PC-3 (cell line): ENCODE results near the gene CYP4X1. TPM values are rescaled to one million over a fixed set of nuclear protein-coding genes. Genes with fewer than 3 reads are reported as not detected.
"Not testable (repeated sequence)": the region's sequence is repeated elsewhere in the genome, so short reads cannot be mapped to it uniquely, and the experiment has no call there.

Experiments used
- ATAC-seq: fragments of 200-7000 bp; cut with Tn5 transposase; 2 replicates; pipeline ENCODE4 v1.9.1; 2020; ENCODE audit warnings: mild to moderate bottlenecking, moderate library complexity
- BruUV-seq: library from RNA; stranded (reverse); fragments of 400-500 nt; replicated peaks from 2 replicates; lab custom pipeline; 2021; lab: Mats Ljungman, UMichigan
- CTCF ChIA-PET: fragments of 300-600 bp; sonication (Branson Sonifier 250); formaldehyde crosslinking; loops from one replicate; lab custom pipeline; 2022; ENCODE audit warnings: antibody characterized with exemption; lab: Charles Lee
- POLR2A ChIA-PET: fragments of 300-600 bp; sonication (Branson Sonifier 250); formaldehyde crosslinking; loops from one replicate; lab custom pipeline; 2022; ENCODE audit warnings: antibody characterized with exemption; ENCODE audit not compliant: unreplicated experiment; lab: Charles Lee
- DNase-seq: peaks from one replicate; pipeline ENCODE4 v3.0.0-alpha.2; 2015
- H2AFZ ChIP-seq: fragments of 300-600 bp; sonication (generic); 2 replicates; pipeline ENCODE4 v1.6.0; 2016; ENCODE audit warnings: antibody characterized with exemption, low read length
- H3F3A ChIP-seq: fragments of 300-600 bp; sonication (generic); one replicate; pipeline ENCODE4 v1.6.0; 2017; ENCODE audit warnings: antibody characterized with exemption, low read length, control low read depth, mild to moderate bottlenecking; ENCODE audit not compliant: unreplicated experiment
- H3K27ac ChIP-seq: fragments of 300-600 bp; sonication (generic); 2 replicates; pipeline ENCODE4 v1.5.1; 2016; ENCODE audit warnings: mild to moderate bottlenecking, low read length
- H3K27me3 ChIP-seq: fragments of 300-600 bp; sonication (generic); 2 replicates; pipeline ENCODE4 v1.6.1; 2016; ENCODE audit warnings: low read length, mixed read lengths
- H3K36me3 ChIP-seq: fragments of 300-600 bp; sonication (generic); 2 replicates; pipeline ENCODE4 v1.6.1; 2016; ENCODE audit warnings: low read depth, mixed run types, low read length, mixed read lengths
- H3K4me1 ChIP-seq: fragments of 300-600 bp; sonication (generic); 2 replicates; pipeline ENCODE4 v1.5.1; 2016; ENCODE audit warnings: low read length; ENCODE audit not compliant: insufficient read depth
- H3K4me2 ChIP-seq: fragments of 300-600 bp; sonication (generic); 2 replicates; pipeline ENCODE4 v1.6.0; 2016; ENCODE audit warnings: low read length
- H3K4me3 ChIP-seq: fragments of 300-600 bp; sonication (generic); 2 replicates; pipeline ENCODE4 v1.5.1; 2016; ENCODE audit warnings: mild to moderate bottlenecking, low read length, mixed read lengths
- H3K79me2 ChIP-seq: fragments of 300-600 bp; sonication (generic); 2 replicates; pipeline ENCODE4 v1.6.1; 2017; ENCODE audit warnings: low read length, mixed read lengths
- H3K9ac ChIP-seq: fragments of 300-600 bp; sonication (generic); 2 replicates; pipeline ENCODE4 v1.6.0; 2016; ENCODE audit warnings: mild to moderate bottlenecking, low read length
- H3K9me2 ChIP-seq: fragments of 300-600 bp; sonication (generic); replicated peaks from 2 replicates; pipeline ENCODE4 v1.6.1; 2016; ENCODE audit warnings: mixed run types, low read length, mixed read lengths
- H3K9me3 ChIP-seq: fragments of 300-600 bp; sonication (generic); 2 replicates; pipeline ENCODE4 v1.6.1; 2016; ENCODE audit warnings: low read length, mixed read lengths
- H4K20me1 ChIP-seq: fragments of 300-600 bp; sonication (generic); 2 replicates; pipeline ENCODE4 v1.6.1; 2016; ENCODE audit warnings: low read length, mixed read lengths
- CTCF ChIP-seq: fragments of 300-600 bp; sonication (generic); conservative IDR thresholded peaks from 2 replicates; pipeline ENCODE4 v1.5.1; 2017; ENCODE audit warnings: antibody characterized with exemption, low read depth, mild to moderate bottlenecking, low read length
- EZH2 ChIP-seq: fragments of 300-600 bp; sonication (generic); IDR thresholded peaks from one replicate; pipeline ENCODE4 v1.6.1; 2017; ENCODE audit warnings: antibody characterized with exemption, mild to moderate bottlenecking, low read length; ENCODE audit not compliant: unreplicated experiment
- EZH2phosphoT487 ChIP-seq: fragments of 300-600 bp; sonication (generic); IDR thresholded peaks from 2 replicates; pipeline ENCODE4 v1.6.1; 2018; ENCODE audit warnings: mild to moderate bottlenecking, antibody characterized with exemption, low read length, borderline replicate concordance
- intact Hi-C: fragments of 100-400 bp; cut with micrococcal nuclease; formaldehyde crosslinking; loops from 2 replicates; pipeline ENCODE4 v1.9.0; 2023
- total RNA-seq: library from RNA; depleted of rRNA; stranded (reverse); fragments of >200 nt; gene quantifications from 2 replicates; pipeline ENCODE4 v1.2.3, GENCODE V29; 2014

CYP4X1 gene
- total RNA-seq, 1 experiment from 2014 or later = 1.0 TPM

DNA sequence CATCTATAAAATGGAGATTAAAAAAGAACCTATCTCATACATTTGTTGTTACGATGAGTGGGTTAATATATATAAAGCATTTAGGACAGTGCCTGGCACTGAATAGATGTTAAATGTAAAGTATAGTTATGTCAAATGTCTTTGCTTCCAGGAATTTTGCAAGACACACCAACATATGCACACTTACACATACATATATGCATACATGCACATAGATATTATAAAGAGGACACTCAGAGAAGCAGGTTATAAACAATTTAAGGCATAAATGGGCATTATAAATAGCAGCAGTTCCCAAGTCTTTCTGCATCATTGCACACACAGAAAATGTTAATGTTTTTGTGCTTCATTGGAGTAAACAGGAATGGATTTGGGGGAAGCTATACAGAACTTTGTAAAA lies 13.3 kb downstream of the CYP4X1 start:
- Histone ChIP-seq H3K9ac (no peak overlapping the region), H4K20me1 (no peaks in the 10 kb centered on the region), H3K4me1 (peaks cover 9% of the 10 kb centered on the region; the same call in 1 of the 2 replicates), H3F3A (no peaks in the 10 kb centered on the region), H3K9me3 (no peaks in the 10 kb centered on the region), H2AFZ (no peak overlapping the region), H3K79me2 (no peaks in the 10 kb centered on the region), H3K36me3 (no peaks in the 10 kb centered on the region), H3K4me3 (no peak overlapping the region), H3K27me3 (peaks cover 31% of the 10 kb centered on the region), H3K9me2 (no peaks in the 10 kb centered on the region), H3K27ac (no peak overlapping the region), H3K4me2 (no peak overlapping the region)
- intact Hi-C loops = no loop called here
- ChIA-PET CTCF (no interaction called here), POLR2A (no interaction called here)
- DNase-seq = no peak
- BruUV-seq = no TSS peak
- TF ChIP-seq EZH2 (no peak), CTCF (no peak), EZH2phosphoT487 (no peak)
- ATAC-seq = no peak

- intact Hi-C loops = no loop called here
- Histone ChIP-seq H3K36me3 (no peaks in the 10 kb centered on the region), H4K20me1 (no peaks in the 10 kb centered on the region), H3K27me3 (peaks cover 16% of the 10 kb centered on the region; the same call in 1 of the 2 replicates), H3F3A (no peaks in the 10 kb centered on the region), H2AFZ (no peak overlapping the region), H3K4me1 (no peaks in the 10 kb centered on the region), H3K4me2 (no peak overlapping the region), H3K9ac (no peak overlapping the region), H3K79me2 (no peaks in the 10 kb centered on the region), H3K27ac (no peak overlapping the region), H3K9me2 (no peaks in the 10 kb centered on the region), H3K4me3 (no peak overlapping the region), H3K9me3 (no peaks in the 10 kb centered on the region)
- ChIA-PET CTCF (no interaction called here), POLR2A (no interaction called here)
- ATAC-seq = no peak
- no TSS peak for BruUV-seq
- TF ChIP-seq EZH2 = no peak
- TF ChIP-seq CTCF = no peak
- no peak for TF ChIP-seq EZH2phosphoT487
- DNase-seq = no peak
Measured at GRCh38 chr1:47059376-47059775, 35.9 kb downstream of the CYP4X1 start.

GRCh38 chr1:47067097-47067594 lies 43.7 kb downstream of the CYP4X1 start, which contains the start of gene CYP4Z1:
Gene CYP4Z1, plus strand, starts transcription at chr1:47067231. Its CDS starts 260 bp downstream, at chr1:47067491.
- H3K4me3 ChIP-seq = no peak within 1 kb of the TSS
- no peak for TF ChIP-seq CTCF
- TF ChIP-seq EZH2phosphoT487 = no peak
- no peak for TF ChIP-seq EZH2
- H3F3A ChIP-seq = no peaks in the 10 kb centered on the region
- CTCF ChIA-PET = no interaction called here
- H3K9me3 ChIP-seq = no peaks in the 10 kb centered on the region
- H3K4me2 ChIP-seq = no peak within 1 kb of the TSS
- intact Hi-C loops = no loop called here
- DNase-seq (no peak), ATAC-seq (no peak)
- BruUV-seq = no TSS peak
- no peaks in the 10 kb centered on the region for H3K79me2 ChIP-seq
- H3K9ac ChIP-seq = no peak within 1 kb of the TSS
- H3K9me2 ChIP-seq = no peaks in the 10 kb centered on the region
- 0 out of 2 replicates have a peak, but pooled peaks cover 3% of the 10 kb centered on the region for H3K4me1 ChIP-seq
- POLR2A ChIA-PET = no interaction called here
- H3K36me3 ChIP-seq = no peaks in the 10 kb centered on the region
- no peak within 1 kb of the TSS for H3K27ac ChIP-seq
- H2AFZ ChIP-seq = no peak within 1 kb of the TSS
- no peaks in the 10 kb centered on the region for H4K20me1 ChIP-seq
- 0 out of 2 replicates have a peak, but pooled peaks cover 4% of the 10 kb centered on the region for H3K27me3 ChIP-seq

DNA sequence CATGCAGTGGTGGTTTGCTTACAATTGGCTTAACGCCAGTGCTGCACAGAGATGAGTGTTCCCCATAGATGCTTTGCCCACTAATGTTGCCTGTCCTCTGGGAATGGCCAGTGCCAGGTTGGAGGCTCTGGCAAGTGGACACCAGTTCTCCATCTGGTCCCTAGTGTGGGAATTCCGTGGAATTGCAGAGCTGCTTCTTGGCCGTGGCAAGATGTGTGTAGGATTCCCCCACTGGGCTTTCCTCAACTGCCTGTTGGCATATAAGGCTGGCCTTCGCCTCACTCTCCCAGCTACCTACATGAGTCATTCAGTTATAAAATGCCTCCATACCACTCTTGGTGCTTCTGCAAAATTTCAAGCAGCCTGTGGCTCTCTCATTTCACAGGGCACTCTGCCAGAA lies 45.6 kb downstream of the CYP4X1 start:
- H4K20me1 ChIP-seq, POLR2A ChIA-PET, H3K79me2 ChIP-seq, H3K4me2 ChIP-seq, intact Hi-C loops, H3K4me1 ChIP-seq, H3K9ac ChIP-seq, H3K4me3 ChIP-seq, BruUV-seq, H3K9me3 ChIP-seq, H3K27ac ChIP-seq, H3F3A ChIP-seq, CTCF ChIA-PET, H3K9me2 ChIP-seq, H3K36me3 ChIP-seq, H2AFZ ChIP-seq, H3K27me3 ChIP-seq: not testable (repeated sequence)
- peak; percentile 20 for DNase-seq
- peak; percentile 61 for ATAC-seq
